Kidney (tissue), 14 donors: Measurements from ENCODE around the gene PTPRM. TPM values are rescaled to one million over a fixed set of nuclear protein-coding genes. Genes with fewer than 3 reads are reported as not detected.

Experiments
- DNase-seq, 5 donors: peaks; one replicate each; pipeline ENCODE4 v3.0.0-alpha.2; 2013 to 2020
- FAIRE-seq: peaks from 2 replicates; lab custom pipeline; 2012; peaks lifted over from hg19 to GRCh38; lab: Jason Lieb, UNC
- H3K27ac ChIP-seq, 2 donors: one replicate each; pipeline ENCODE4 v1.7.0; 2013; ENCODE audit warnings: low read depth in 2 of 2, low read length in 2 of 2, inconsistent platforms in 1 of 2
- H3K27me3 ChIP-seq: one replicate; pipeline ENCODE4 v1.7.1; 2013; ENCODE audit warnings: low read length, inconsistent platforms; ENCODE audit not compliant: control insufficient read depth, insufficient read depth
- H3K36me3 ChIP-seq, 3 donors: one replicate each; pipeline versions ENCODE4 v1.7.0 to v1.7.1; 2013; ENCODE audit warnings: low read length in 3 of 3, control low read depth in 1 of 3, inconsistent platforms in 1 of 3; ENCODE audit not compliant: insufficient read depth in 3 of 3, control insufficient read depth in 2 of 3
- H3K4me1 ChIP-seq, 3 donors: one replicate each; pipeline versions ENCODE4 v1.7.0 to v1.7.1; 2013; ENCODE audit warnings: low read length in 3 of 3, inconsistent platforms in 1 of 3, low read depth in 1 of 3; ENCODE audit not compliant: control insufficient read depth in 2 of 3, insufficient read depth in 2 of 3
- H3K4me3 ChIP-seq, 3 donors: one replicate each; pipeline versions ENCODE4 v1.7.0 to v1.8.1; 2013; ENCODE audit warnings: low read length in 3 of 3, control low read depth in 1 of 3, inconsistent platforms in 1 of 3
- H3K9ac ChIP-seq, 3 donors: one replicate each; pipeline versions ENCODE4 v1.7.0 to v1.7.1; 2013; ENCODE audit warnings: low read length in 3 of 3, control low read depth in 1 of 3, inconsistent platforms in 1 of 3
- H3K9me3 ChIP-seq, 3 donors: one replicate each; pipeline versions ENCODE4 v1.7.0 to v1.7.1; 2013; ENCODE audit warnings: low read length in 3 of 3, control low read depth in 1 of 3, inconsistent platforms in 1 of 3; ENCODE audit not compliant: control insufficient read depth in 2 of 3, insufficient read depth in 1 of 3
- intact Hi-C: fragments of 100-400 bp; cut with DNase I; formaldehyde crosslinking; loops from one replicate; pipeline ENCODE4 v1.11.1; 2022
- polyA plus RNA-seq: library from polyadenylated mRNA; stranded (reverse); fragments of 350-450 nt; fragmentation: Illumina TruSeq; extraction: RNeasy Lipid Tissue Mini Kit (QIAGEN cat#74804); gene quantifications from one replicate; pipeline ENCODE4 v1.2.3, GENCODE V29; 2014; ENCODE audit warnings: low read depth, low replicate concordance; ENCODE audit not compliant: insufficient read depth
- total RNA-seq: library from RNA; stranded (reverse); fragmentation: NEBNext Ultra II Directional; extraction: Animal tissue kit (Norgen Biotek cat#: 25700); gene quantifications from one replicate; pipeline ENCODE4 v1.2.1, GENCODE V29; 2021
- TF ChIP-seq, protein P1 (sequence below): IDR thresholded peaks from 3 replicates; pipeline ENCODE4 v1.5.1; 2012; ENCODE audit warnings: mild to moderate bottlenecking, moderate library complexity, borderline replicate concordance; ENCODE audit not compliant: insufficient read depth; ENCODE audit errors: extremely low read depth
- donor health status: control.
- donor health status: control.
- donor health status: control.
- donor health status: control.
- donor health status: control.
- donor health status: DM: yes; HTN: yes; CAD: no.
- donor health status: Normal renal cell carcinoma (clear cell type).

Gene PTPRM
- total and polyA plus RNA-seq, 2 donors from 2014 or later: 52.4 to 98.9 TPM

DNA sequence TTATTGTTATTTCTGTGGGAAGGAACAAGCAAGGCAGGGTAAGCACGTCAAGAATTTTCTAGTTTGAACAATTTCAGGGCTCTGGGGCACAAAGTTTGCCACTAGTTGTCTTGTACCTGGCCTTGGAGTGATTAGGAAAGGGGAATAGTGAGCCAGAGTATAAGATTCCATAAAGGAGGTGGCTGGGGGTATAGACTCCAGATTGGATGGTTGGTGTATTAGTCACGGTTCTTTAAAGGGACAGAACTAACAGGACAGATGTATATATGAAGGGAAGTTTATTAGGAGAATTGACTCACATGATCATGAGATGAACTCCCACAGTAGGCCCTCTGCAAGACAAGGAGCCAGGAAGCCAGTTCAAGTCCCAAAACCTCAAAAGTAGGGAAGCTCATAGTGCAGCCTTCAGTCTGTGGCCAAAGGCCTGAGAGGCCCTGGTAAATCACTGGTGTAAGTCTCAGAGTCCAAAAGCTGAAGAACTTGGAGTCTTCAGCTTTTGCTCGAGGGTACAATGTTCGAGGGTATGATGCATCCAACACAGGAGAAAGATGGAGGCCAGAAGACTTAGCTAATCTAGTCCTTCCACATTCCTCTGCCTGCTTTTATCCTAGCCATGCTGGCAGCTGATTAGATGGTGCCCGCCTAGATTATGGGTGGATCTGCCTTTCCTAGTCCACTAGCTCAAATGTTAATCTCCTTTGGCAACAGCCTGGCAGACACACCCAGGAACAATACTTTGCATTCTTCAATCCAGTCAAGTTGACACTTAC is 31.5 kb upstream of the PTPRM start:
- Histone ChIP-seq H3K36me3 (no peaks in the 10 kb centered on the region), H3K27me3 (no peaks in the 10 kb centered on the region), H3K27ac (no peak overlapping the region), H3K4me1 (no peaks in the 10 kb centered on the region), H3K9ac (no peak overlapping the region), H3K4me3 (no peak overlapping the region), H3K9me3 (peaks cover 0 to 4% (median 0%) of the 10 kb centered on the region in 3 donors)
- intact Hi-C loops: no loop called here
- TF ChIP-seq, protein P1, sequence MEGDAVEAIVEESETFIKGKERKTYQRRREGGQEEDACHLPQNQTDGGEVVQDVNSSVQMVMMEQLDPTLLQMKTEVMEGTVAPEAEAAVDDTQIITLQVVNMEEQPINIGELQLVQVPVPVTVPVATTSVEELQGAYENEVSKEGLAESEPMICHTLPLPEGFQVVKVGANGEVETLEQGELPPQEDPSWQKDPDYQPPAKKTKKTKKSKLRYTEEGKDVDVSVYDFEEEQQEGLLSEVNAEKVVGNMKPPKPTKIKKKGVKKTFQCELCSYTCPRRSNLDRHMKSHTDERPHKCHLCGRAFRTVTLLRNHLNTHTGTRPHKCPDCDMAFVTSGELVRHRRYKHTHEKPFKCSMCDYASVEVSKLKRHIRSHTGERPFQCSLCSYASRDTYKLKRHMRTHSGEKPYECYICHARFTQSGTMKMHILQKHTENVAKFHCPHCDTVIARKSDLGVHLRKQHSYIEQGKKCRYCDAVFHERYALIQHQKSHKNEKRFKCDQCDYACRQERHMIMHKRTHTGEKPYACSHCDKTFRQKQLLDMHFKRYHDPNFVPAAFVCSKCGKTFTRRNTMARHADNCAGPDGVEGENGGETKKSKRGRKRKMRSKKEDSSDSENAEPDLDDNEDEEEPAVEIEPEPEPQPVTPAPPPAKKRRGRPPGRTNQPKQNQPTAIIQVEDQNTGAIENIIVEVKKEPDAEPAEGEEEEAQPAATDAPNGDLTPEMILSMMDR: no peak
- no peak for DNase-seq
- no peak for FAIRE-seq

DNA sequence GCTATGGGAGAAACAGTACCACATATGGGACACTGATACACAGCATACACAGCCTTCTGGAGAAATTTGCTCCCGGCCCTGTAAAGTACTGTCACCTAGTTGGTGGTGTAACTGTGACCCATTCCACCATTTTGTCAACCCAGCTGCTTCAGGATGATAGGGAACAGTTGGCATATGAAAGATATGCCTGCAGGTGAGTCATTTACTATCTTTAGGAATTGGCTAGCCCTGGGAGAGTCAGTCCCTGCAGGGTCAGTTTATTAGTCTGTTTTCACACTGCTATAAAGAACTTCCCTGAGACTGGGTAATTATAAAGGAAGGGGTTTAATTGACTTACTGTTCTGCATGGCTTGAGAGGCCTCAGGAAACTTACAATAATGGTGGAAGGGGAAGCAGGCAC is 30.0 kb upstream of the PTPRM start:
- intact Hi-C loops: no loop called here
- Histone ChIP-seq H3K9ac (no peak overlapping the region), H3K9me3 (no peaks in the 10 kb centered on the region), H3K4me3 (no peak overlapping the region), H3K36me3 (no peaks in the 10 kb centered on the region), H3K4me1 (no peaks in the 10 kb centered on the region), H3K27me3 (no peaks in the 10 kb centered on the region), H3K27ac (no peak overlapping the region)
- TF ChIP-seq, protein P1: no peak
- DNase-seq (no peak), FAIRE-seq (no peak)

DNA sequence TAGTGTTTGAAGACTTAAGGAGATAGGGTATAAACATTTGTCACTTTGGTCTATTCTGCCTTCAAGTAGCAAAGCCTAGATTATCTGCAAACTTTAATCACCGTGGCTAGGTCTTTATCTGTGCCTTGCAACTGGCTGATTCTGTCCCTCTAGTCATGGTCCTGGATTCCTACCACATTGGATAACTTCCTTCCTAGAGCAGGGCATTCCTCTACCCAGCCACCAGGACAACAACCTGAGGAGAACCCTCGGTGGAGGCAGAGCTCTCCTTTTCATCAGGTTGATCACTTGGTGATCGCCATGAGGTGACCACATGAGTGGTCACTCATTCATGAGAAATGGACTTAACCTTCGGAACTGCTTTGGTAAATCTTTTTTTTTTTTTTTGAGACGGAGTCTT is 25.3 kb upstream of the PTPRM start:
- intact Hi-C loops: no loop called here
- Histone ChIP-seq H3K4me3 (no peak overlapping the region), H3K27ac (no peak overlapping the region), H3K27me3 (no peaks in the 10 kb centered on the region), H3K9me3 (no peaks in the 10 kb centered on the region), H3K4me1 (no peaks in the 10 kb centered on the region), H3K9ac (no peak overlapping the region), H3K36me3 (no peaks in the 10 kb centered on the region)
- FAIRE-seq: no peak
- TF ChIP-seq, protein P1: no peak
- DNase-seq: no peak
